GM13976 (cell line): ENCODE data around the gene LRRC4B.

Experiments
- DNase-seq: peaks from one replicate; pipeline ENCODE4 v3.0.0; 2012; ENCODE audit warnings: low spot score
- in situ Hi-C: fragments of 300-500 bp; cut with MboI; formaldehyde crosslinking; loops from one replicate; pipeline ENCODE4 v1.12.0; 2022; ENCODE audit warnings: low sequenced_read_pairs, mixed read lengths, inconsistent platforms; ENCODE audit not compliant: unreplicated experiment
- TF ChIP-seq, protein P1 (sequence below): IDR thresholded peaks from 2 replicates; pipeline ENCODE4 v1.5.1; 2012; ENCODE audit warnings: borderline replicate concordance, mild to moderate bottlenecking; ENCODE audit not compliant: insufficient read depth; ENCODE audit errors: extremely low read depth, missing control alignments, control extremely low read depth

Gene LRRC4B

DNA sequence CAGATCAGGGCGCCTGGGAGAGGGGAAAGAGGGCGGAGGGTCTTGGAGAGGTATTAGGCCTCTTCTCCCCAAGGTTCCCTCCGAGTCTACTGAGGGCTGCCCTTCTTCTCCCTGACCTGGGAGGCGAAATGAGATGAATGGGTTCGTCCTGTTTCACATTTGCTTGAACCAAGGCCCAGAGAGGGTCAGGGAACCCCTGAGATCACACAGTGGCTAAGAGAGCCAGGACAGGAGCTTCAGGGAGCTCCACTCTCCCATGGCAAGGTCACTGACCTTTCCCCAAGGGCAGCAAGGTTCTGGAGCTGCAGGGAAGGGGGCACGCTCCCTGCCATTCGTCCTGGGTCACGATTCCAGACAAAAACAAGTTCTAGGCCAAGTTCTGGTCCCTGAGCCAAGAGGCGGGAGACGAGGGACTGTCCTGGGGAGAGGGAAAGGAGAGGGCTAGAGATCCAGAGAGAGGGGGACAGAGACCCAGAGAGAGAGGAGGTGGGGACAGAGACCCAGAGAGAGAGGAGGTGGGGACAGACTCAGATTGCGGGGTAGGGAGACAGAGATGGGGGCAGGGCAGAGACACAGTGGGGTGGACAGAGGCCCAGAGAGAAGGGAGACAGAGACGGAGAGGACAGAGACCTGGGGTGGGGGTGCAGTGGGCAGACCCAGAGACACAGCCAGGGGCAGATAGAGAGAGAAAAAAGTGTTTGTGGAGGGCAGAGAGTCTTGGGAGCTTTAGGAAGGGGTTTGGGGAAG lies 55.1 kb downstream of the LRRC4B start:
- TF ChIP-seq, protein P1, sequence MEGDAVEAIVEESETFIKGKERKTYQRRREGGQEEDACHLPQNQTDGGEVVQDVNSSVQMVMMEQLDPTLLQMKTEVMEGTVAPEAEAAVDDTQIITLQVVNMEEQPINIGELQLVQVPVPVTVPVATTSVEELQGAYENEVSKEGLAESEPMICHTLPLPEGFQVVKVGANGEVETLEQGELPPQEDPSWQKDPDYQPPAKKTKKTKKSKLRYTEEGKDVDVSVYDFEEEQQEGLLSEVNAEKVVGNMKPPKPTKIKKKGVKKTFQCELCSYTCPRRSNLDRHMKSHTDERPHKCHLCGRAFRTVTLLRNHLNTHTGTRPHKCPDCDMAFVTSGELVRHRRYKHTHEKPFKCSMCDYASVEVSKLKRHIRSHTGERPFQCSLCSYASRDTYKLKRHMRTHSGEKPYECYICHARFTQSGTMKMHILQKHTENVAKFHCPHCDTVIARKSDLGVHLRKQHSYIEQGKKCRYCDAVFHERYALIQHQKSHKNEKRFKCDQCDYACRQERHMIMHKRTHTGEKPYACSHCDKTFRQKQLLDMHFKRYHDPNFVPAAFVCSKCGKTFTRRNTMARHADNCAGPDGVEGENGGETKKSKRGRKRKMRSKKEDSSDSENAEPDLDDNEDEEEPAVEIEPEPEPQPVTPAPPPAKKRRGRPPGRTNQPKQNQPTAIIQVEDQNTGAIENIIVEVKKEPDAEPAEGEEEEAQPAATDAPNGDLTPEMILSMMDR = no peak
- in situ Hi-C loops = no loop called here
- DNase-seq = no peak

DNA sequence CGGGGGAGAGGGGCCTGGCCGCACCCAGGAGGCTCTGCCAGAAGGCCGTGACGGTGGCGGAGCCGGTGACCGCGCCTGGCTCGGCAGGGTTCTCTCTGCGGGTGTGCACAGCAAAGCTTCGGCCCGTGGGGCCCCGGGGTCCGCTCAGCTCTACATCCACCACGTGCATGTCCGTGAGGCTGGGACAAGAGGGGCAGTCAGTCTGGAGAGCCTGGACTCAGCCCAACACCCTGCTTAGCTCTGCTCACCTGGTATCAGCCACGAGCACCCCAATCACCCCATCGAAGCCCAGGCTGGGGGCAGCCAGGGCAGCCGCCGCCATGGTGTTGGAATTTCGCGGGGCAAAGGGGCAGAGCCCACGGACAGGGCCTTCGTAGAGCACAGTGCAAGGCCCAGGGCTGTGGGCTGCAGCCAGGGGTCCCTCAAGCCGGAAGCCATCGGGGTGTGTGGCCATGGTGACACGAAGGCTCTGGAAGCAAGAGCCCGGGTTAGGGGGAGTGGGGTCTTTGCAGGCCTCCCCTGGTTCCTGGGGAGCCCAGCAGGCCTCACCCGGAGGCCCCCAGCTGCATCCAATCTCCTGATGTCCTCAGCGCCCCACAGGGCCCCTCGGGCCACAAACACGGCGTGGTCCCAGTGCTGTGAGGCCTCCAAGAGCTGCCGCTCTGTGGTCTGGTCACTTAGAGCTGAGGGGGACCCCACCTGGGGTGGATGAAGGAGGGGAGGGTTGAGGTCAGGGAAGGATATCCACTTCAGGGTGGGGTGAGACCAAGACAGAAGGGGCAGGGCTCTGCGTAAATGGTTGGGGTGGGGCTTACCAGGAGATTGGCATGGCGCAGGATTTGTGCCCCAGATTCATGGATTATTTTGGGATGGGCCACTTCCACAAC lies 55.9 kb downstream of the LRRC4B start:
- no peak for DNase-seq
- in situ Hi-C loops = no loop called here
- TF ChIP-seq, protein P1 = no peak

DNA sequence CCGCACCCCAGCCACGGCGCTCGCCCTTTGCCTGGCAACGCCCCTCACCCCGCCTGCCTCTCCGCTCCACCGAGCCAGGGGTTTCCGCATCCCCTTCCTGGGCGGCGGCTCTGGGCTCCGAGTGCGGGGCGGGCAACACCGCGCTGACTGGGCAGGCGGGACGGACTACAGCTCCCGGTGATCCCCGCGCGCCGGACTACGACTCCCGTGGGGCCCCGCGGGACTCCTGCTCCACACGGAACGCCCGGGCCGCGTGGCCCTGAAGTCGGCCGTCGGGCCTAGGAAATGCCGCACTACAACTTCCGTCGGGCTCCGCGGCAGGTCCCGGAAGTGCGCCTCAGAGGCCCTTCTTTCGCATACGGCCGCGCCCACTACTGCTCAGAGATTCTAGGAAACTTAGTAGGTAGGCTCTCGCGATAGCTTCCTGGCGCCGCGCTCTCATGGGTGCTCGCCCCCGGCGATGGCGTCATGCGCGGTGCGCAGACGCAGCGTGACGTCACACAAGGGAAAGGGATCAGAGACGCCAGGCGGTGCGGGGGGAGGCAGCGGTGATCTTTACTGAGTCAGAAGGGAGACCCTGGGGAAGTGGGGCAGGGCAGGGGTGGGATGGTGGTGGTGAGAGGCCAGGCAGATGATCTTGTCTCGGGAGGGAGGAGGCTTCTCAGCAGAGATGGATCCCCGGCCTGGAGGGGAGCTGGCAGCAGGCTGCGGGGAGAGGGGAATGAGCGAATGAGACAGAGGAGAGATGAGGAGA lies 57.0 kb downstream of the LRRC4B start, which contains the start of gene JOSD2:
JOSD2 (minus strand) TSS at position 123 of the 754 bp plus-strand sequence. CDS start 760 bp downstream, outside the sequence.
- in situ Hi-C loops = no loop called here
- peak; percentile 99 for DNase-seq
- TF ChIP-seq, protein P1 = no peak

DNA sequence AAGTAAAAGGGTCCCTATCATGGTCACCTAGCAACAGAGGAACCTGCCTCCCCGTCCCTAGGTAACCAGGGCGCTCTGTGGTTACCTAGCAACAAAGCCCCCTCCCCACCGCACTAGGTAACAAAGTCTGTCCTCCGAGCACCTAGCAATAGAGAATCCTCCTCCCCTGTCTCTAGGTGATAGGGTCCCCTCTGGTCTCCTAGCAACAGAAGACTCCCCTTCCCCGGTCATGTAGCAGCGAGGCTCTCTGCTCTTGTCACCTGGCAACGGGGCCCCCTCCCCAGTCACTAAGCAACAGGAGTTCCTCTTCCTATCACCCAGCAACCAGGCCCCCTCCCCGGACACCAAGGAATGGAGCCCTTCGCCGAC lies 57.6 kb downstream of the LRRC4B start:
- DNase-seq = no peak
- in situ Hi-C loops = no loop called here
- TF ChIP-seq, protein P1 = no peak

DNA sequence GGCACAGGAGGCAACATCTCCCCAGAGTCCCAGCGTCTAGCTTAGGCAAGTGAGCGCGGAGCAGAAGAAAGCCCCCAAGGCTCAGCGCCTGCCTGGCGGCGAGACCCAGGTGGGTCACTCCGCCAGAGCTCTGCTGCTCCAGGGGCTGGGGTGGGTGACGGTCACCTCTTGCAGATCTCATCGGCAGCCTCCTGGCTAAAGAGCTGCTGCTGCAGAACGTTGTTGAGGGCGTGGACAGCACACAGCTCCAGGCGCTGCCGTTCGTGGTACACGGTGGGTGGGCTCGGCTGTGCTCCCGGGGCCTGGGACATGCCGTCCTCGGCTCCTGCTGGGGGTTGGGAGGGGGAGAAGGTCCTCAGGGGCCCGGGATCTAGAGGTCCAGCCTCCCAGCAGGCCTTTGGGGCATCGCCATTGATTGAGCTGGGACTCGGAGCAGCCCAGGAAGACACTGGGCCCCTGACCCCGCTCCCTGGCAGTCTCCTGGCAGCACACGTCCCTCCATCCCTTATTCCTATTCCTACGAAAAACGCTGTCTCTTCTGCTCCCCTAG lies 58.0 kb downstream of the LRRC4B start:
- in situ Hi-C loops = no loop called here
- DNase-seq = no peak
- TF ChIP-seq, protein P1 = no peak

DNA sequence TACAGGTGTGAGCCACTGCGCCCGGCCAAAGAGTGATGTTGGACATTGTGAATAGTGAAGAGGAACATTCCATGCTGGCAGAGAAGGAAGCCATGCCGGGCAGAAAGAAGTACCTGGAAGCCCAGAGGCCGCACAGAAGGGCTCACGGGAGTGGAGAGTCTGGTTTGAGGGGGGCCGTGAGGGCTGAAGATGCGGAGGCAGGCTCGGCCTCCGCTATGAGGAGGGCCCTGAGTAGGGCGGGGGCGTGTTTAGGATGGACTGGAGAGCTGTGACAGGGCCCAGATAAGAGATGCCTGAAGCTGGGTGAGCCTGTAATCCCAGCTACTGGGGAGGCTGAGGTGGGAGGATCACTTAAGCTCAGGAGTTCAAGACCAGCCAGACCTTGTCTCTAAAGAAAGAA lies 58.9 kb downstream of the LRRC4B start:
- in situ Hi-C loops = no loop called here
- TF ChIP-seq, protein P1 = no peak
- DNase-seq = no peak
